HCEC 1CT (cell line): Measurements from ENCODE around the gene RAET1L.
"Not testable (repeated sequence)": the region's sequence is repeated elsewhere in the genome, so short reads cannot be mapped to it uniquely, and the experiment has no call there.

Experiments
- DNase-seq: peaks from one replicate; pipeline ENCODE4 v3.0.0-alpha.2; 2017

The RAET1L gene

DNA sequence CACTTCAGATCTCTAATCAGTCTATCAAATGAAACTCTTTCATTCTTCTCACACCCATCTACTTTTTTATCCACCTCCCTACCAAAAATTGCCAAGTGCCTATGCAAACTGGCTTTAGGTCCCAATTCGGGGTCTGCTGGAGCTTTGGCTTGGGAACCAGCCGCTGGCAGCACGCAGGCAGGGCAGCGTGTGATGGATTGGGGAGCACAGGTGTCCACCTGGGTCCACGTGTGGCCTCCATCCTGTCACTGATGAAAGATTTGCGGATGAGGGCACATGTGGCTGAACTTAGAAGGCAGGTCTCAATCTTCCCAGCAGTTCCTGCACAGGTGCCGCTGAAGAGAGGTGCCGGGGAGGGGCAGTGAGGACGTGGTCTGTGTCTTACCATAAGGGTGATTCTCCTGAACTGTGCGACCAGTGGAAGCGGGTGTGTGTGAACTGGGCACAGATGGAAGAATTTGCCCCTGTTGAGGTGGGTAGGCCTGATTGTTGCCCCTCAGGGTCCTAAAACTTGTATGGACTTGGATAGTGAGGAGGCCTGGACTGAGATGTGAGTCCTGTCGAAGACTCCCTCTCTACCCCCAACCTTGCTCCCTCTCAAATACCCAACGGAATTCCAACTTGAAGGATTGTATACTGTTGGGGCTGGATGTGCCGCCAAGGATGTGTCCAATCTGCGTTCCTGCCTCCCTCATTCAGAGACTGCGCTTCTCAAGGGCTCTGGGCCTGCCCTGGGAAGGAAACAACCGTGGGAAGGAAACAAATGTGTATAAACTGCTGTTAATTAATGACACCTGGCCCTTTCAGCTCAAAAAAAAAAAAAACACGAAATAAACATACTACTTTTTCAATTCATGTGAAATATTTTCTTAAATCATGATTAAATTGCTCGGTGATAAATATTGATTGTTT, 18.4 kb upstream of the RAET1L start:
- DNase-seq, result no peak

DNA sequence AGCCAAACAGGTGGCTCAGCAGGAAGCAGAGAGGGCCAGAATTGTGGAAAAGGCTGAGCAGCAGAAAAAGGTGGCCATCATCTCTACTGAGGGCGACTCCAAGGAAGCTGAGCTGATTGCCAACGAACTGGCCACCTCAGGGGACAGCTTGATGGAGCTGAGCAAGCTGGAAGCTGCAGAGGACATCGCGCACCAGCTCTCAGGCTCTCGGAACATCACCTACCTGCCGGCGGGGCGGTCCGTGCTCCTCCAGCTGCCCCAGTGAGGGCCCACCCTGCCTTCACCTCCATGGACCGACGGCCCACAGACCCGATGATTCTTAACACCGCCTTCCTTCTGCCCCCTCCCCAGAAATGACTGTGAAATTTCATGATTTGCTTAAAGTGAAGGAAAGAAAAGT, 17.8 kb upstream of the RAET1L start:
- DNase-seq, result no peak

- DNase-seq, result no peak
Observed at GRCh38 chr6:150038202-150039062, 13.1 kb upstream of the RAET1L start.

DNA sequence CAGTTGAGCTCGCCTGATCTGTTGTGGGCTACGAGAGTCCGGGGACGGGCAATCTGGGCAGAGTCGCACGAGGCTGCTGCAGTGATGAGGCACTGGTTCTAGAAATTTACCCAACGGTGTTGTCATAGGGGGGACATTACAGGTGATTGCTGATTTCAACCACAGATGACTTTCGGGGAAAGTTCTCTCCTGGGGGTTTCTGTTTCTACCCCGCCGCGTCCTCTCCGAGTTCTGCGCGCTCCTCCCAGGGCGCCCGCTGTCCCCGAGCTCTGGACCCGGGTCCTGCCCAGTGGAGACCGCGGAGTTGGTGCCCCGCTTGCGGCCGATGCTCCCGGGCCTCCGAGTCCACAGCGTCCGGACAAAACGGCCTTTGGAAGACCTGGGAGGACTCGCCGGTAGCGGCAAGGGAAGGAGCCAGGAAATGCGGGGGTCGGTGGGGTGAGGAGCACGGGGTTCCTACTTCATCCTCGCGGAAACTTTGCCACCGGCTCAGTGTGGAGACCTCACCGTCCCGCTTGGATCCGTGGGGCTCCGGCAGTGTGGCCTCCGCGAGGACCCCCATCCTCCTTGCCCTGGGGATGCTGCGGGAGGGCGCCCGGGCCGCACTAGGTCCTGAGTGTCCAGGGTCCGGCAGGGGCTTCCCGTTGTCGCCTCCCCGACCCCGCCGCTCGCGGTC, 12.3 kb upstream of the RAET1L start:
- no peak for DNase-seq

- DNase-seq, result no peak
Observed at GRCh38 chr6:150036081-150036480, 10.7 kb upstream of the RAET1L start.

- DNase-seq, result no peak
Observed at GRCh38 chr6:150033207-150033771, 8.0 kb upstream of the RAET1L start.

DNA sequence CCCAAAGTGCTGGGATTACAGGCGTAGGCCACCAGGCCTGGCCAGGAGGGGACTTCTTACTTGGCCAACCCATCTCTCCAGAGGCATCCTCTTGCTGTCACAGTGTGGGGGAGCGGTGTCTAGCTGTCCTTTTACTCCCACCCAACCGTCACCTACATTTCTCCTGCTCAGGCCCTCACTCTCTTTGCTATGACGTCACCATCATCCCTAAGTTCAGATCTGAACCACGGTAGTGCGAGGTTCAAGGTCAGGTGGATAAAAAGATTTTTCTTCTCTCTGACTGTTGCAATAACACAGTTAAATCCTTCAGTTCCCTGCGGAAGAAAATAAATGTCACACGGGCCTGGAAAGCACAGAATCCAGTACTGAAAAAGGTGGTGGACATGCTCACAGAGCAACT, 7.3 kb upstream of the RAET1L start:
- no peak for DNase-seq

DNA sequence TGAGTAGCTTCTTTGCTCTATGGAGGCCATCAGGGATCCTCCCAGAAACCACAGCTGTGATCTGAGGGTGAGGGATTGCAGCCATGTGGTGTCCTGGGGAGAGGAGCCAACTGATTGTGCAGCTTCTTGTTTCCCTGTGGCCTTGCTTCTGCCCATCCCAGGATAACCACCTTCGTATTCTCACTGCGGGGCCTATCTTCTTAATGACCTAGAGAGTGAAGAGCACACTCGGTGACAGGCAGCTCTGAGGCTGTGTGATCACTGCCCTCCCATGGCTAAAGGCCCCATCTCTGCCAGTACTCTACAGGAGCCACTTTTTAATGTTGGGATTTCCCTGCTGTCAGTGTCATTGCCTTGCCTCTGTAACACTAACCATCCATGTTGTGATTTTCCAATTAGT, 5.3 kb upstream of the RAET1L start:
- DNase-seq, result no peak

- DNase-seq, result no peak
Observed at GRCh38 chr6:150029749-150030148, 4.4 kb upstream of the RAET1L start.

DNA sequence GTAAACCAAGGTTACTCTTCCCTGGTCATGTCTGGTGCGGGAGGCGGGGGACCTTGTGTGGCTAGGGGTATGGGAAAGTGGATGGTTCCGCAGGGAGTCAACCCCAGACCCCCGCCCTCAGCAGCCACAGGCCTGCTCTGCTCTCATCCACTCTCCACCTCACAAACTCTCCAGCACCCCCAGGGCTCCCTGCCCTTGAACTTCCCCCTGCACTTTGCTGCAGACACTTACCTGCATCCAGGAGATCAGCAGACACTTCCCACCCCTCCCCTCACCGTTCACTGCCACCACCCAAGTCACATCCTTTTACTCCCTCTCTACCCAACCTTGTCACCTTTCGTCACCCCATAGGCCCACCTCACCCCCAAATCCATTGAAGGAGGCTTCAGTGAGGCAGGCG, 3.9 kb upstream of the RAET1L start:
- no peak for DNase-seq

- DNase-seq, result no peak
Observed at GRCh38 chr6:150028799-150029198, 3.5 kb upstream of the RAET1L start.

DNA sequence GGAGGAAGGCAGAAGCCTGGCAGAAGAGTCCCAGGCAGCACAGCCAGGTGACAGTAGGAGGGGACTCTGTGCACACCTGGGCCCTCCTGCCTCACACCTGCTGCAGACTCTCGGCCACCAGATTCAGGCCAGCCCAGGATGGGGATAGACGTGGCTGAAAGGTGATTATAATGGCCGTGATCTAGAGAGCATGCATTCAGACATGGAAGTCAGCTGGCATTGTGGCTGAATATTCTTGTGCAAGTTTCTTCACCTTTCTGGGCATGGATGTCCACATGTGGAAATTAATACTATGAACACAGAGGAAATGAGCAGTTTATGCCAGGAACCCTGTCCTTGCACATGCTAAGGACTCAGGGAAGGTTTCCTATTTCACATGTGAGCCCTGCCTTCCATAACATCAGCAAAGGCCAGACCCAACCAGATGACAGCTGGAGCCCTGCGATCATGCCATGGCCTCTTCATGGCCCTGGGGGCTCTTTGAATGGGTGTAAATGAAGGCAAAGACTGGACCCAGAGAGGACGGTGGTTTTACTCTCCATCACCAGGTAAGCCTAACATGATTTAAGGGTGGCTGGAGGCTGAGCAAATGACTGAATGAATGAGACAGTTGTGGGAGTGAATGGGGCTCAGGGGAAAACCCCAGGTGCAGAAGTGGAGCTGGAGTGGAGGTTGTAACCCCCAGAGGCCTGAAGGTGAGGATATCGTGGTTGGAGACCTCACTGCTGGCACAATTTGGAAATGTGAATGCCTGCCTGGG, 2.7 kb upstream of the RAET1L start:
- DNase-seq, result no peak

DNA sequence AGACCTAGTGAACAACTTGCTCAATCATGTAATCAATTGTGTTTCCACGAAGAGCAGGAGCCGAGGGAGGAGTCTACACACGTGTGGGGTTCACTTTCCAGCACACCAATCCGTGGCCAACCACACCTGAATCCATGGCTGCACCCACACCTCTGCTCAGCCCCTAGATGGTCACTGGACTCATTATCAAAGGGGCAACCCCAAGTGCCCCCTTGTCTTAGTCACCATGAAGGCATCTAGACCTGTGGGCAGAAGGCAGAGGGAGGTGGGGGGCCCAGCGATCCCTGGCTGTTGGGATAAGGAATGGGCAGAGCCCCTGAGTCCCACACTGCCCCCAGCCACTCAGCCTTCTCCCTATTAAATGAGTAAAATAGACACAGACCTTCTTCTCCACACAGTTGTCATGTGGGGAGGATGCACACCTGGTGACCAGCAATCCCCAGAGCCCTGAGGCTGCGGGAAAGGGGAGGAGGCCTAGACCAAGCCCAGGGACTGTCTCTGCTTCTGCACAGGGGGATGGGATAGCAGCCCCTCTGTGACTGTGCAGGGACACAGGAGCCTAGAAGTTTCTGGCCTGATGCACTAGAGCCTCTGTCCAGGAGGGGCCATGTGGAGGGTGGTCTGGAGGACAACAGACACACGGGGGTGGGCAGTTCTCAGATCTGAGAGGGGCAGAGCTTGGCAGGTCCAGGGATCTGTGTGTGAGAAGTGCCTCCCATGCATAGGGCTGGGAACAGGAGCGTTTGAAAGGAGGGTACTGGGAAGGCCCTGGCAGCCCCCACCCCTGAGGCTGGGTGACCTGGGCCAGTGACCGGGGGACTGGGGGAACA, 1.9 kb upstream of the RAET1L start:
- no peak for DNase-seq

DNA sequence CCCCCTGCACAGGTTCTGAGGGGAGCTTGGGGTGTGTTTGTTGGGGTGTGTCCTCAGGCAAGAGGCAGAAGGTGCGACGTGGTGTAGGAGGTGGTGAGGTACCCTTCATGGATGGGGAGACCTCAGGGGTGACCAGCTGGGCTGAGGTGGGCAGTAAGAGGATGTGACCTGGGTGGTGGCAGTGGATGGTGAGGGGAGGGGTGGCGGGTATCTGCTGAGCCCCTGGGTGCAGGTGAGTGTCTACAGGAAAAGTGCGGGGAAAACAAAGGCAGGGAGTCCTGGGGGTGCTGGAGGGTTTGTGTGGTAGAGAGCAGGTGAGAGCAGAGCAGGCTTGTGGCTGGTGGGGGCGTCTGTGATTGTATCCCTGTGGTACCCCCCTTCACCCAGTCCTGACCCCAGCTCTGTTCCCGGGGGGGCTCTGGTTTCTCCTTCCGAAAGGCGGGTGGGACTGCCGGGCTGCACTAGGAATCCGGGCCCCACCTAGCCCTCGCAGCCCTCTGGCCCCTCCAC, 631 bp downstream of the RAET1L start:
- DNase-seq, result no peak

DNA sequence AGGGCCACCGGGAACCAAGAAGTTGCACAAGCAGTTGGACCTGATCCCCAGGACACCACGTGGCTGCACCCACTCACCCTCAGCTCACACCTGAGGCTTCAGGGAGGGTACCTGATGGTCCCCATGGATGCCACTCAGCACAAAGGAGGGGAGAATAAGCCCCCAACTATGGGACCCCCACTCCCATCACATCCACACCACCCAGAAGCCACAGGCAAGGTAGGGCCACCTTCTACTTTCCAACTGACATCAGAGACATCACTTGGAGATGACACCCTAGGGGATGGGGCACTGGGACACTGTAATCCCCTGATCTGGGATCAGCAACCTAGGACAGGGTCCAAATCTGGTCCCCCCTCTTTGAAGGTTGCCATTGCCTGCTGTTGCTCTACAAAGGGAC, 1.3 kb downstream of the RAET1L start:
- not testable (repeated sequence) for DNase-seq

GRCh38 chr6:150021870-150022269, 3.5 kb downstream of the RAET1L start:
- DNase-seq, result not testable (repeated sequence)

DNA sequence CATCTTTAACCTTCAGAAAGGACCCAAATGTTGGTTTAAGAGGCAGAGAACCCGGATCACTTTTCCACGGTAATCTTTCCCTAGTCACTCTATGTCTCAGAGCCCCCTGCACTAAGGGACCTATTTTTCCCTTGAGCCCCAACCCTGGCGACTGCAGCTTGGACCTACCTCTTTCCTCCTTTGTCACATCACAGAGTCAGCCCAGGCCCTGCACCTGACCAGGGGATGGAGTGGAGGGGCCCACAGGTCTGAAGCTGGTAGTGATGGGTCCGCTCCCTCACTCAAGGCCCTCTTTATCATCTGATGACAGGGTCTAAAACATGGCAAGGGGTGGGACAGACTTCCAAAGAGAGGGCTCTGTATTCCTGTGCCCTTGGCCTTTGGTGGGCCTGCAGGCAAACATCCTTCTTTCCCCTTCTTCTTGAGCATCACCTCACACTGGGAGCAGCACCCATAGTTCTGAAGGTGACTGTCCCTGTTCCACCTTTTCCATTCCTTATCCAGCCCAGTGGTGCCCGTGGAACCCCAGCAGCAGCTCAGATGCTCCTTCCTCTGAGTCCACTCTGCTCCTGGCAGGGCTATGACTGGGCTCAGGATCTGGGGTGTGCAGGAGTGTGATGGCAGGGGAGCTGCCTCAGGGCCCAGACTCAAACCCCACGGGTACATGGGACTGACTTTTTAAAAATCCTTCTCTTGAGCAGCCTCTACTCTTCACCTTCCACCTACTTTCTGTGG, 6.3 kb downstream of the RAET1L start:
- DNase-seq, result no peak

DNA sequence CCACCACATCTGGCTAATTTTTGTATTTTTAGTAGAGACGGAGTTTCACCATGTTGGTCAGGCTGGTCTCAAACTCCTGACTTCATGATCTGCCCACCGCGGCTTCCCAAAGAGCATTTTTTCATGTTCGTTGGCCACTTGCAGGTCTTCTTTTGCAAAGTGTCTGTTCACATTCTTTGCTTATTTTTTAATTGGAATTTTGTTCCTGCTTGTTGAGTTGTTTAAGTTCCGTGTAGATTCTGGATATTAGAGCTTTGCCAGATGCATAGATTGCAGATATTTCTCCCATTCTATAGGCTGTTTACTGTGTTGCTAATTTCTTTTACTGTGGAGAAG, 8.2 kb downstream of the RAET1L start:
- not testable (repeated sequence) for DNase-seq

GRCh38 chr6:150016324-150017185, 8.8 kb downstream of the RAET1L start:
- DNase-seq, result peak; percentile 60
